Activated CD4-positive, alpha-beta T cell treated with anti-CD3 and anti-CD28 coated beads, Interleukin-2, Interleukin-6, amounts not matched to agents 100 ng/mL and 50 ng/mL, durations not matched to agents 16 hours and 8 hours (primary cell): ENCODE data around the gene RAP1GAP2.

Source experiments
- DNase-seq: peaks from one replicate; pipeline ENCODE4 v3.0.0-alpha.2; 2020

The RAP1GAP2 gene

DNA sequence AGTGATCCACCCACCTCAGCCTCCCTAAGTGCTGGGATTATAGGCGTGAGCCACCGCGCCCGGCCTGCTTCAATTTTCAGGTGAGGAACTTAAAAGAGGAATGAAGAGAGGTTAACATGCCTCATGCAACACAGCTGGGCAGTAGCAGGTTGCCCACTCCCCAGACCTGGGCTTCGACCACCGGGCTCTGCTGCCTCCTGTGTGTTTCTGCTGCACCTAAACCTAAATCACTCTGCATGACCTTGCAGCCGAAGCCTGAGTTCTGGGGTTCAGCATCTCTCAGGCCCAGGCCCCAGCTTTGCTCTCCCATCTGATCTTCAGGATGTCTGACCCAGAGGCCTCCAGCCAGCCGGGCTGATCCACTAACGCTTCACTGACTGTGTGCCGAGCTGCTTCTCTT is 154.6 kb downstream of the RAP1GAP2 start:
- DNase-seq: no peak

DNA sequence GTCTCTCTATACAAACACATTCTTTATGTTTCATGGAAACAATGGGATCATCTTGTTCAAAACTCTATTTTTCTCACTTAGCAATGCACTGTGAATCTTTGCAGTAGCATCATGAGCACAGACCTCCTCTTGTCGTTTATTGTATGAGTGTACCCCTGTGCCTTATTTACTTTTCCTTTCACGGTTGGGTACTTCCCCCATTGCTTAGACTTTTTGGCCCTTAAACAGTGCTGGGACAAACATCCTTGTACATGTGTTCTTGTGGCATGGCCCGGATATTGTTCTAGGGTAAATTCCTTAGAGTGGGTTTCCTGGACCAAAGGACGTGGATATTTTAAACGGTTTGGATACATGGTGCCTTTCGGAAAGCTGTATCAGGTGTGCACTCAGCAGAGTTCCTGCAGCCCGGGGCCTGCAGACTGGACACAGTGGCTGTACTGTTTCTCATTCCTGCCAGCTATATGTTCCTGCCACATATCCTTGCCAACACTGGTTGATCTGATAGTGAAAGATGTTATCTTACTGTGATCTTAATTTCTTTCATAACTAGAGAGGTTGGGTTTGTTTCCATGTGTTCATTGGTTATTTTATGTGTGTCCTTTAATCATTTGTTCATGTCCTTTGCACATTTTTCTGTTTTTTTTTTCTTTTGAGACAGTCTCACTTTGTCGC is 156.1 kb downstream of the RAP1GAP2 start:
- no peak for DNase-seq

DNA sequence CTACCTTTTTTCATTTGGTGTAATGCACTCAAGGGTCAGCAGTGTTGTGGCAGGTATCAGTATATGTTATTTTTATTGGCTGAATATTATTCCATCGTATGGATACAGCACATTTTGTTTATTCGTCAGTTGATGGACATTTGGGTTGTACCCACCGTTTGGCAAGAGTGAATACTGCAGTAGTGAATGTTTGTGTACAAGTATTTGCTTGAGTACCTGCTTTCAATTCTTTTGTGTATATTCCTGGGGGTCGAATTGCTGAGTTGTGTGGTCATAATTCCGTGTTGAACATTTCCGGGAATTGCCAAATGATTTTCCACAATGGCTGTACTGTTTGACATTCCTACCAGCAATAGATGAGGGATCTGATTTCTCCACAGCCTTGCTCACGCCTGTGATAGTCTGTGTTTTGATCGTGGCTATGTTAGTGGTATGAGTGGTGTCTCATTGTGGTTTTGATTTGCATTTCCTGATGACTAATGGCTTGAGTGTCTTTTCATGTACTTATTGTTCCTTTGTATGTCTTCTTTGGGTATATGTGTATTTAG is 158.7 kb downstream of the RAP1GAP2 start:
- peak; percentile 44 for DNase-seq

DNA sequence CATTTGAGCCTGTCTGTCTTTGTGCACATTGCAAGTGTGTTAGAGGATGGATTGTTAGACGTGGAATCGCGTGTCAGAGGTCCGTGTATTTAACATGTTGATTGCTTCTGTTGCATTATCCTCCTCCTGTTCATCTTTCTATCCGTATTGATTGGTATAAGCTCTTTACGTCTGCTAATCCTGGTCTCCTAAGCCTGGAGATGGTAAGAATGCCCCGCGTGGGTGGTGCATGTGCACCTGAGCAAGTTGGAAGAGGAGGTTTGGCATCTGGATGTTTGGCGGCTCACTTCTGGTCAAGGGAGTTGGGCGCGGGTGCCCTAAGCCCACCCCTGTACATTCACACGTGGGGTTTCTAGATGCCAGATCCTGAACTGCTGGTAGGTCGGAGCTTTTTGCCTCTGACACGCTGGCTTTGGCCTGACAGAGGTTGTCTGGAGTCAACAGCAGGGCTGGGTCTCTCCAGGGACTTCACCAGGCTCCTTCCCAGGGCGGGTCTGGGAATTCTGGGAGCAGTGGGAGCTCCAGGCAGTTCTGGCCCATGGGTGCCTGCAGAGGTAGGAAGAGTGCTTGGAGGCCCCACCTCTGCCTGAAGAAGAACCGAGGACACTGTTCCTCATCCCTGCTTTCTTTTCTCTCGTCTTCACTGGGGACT is 159.8 kb downstream of the RAP1GAP2 start:
- DNase-seq: no peak

DNA sequence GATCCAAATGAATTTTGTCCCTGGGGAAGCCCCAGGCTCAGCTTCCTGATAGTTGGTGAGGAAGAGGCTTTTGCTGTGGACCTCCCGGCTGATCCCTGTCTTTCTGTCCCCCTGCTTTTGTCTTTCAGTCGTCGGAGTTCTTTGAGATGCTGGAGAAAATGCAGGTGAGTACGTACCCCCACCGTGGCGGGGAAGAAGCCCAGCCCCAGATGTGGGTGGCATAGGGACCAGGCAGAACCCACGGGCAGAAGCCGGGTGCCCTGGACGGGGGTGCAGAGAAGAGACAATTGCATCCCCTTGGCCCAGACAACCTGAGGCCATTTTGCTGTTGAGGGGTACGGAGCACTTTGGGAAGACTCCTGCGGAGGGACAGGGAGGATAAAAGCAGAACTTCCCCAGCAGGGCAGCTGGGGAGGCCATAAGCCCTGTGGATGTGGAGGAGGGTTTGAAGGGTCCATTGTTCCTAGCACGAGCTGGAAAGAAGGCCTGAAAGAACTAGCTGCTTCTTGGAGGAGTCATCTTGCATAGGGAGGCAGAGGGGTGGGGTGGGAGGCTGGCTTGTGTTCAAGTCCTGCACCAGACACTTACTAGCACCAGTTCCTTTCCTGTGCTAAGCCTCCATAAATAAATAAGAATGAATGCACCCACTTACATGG is 161.5 kb downstream of the RAP1GAP2 start:
- DNase-seq: no peak

DNA sequence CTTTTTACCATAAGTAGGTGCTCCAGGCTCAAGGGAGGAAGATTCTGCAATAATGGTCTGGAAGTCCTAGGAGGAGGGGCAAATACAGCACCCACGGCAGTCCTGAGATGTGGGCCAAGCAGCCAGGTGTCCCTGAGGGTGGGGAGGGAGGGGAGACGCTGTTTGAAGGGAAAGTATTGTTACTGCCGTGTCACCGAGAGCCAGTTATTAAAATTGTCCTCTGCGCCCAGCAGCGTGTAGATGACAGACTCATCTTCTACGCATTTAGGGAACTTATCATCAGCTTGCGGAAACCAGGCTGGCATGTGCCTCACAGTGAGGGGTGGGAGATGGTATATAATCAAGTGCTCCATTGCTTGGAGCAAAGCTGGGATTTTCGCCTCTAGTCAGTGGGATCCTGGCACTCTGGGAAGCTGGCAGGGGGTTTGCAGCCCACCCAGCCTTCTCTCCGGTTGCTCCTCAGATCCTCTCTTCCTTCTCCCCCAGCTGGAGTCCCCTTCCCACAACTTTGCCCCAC is 162.5 kb downstream of the RAP1GAP2 start:
- DNase-seq: no peak

DNA sequence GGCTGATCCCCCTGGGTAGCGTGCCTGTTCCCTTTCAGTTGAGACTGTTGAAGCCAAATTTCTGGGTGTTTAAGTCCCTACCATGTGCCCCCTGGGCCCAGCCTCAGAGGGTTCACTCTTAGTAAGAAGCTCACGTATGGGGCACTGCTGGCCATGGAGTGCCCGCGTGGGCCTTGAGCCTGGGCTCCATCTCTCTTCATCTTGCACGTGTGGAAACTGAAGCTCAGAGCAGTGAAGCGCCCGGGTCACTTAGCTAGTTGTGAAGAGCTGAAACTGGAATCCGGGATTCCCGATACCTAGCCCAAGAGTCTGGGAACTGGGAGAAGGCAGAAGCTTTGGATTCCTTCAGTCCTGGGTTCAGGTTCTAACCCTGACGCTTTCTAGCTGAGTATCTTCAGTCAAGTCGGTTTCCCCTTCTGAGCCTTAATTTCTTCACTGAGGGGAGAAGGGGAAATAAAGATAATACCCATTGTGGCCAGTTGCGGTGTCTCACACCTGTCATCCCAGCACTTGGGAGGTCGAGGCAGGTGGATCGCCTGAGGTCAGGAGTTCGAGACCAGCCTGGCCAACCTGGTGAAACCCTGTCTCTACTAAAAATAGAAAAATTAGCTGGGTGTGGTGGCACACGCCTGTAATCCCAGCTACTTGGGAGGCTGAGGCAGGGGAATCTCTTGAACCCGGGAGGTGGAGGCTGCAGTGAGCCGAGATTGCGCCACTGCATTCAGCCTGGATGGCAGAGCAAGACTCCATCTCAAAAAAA is 163.3 kb downstream of the RAP1GAP2 start:
- DNase-seq: no peak

DNA sequence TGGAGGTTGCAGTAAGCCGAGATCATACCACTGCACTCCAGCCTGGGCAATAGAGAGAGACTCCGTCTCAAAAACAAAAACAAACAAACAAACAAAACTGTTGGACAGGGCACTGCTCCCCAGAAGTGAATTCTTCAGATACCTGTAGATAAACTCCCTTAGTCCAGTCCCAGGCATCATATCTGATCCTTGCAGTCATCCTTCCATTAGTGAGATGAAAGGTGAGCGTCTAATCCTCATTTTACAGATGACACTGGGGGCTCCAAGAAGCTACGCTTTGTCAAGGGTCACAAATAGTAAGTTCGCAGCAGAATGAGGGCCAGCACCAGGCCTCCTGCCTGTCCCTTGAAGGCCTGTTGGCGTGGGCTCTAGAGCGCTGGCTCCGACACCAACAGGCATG is 165.2 kb downstream of the RAP1GAP2 start:
- no peak for DNase-seq

DNA sequence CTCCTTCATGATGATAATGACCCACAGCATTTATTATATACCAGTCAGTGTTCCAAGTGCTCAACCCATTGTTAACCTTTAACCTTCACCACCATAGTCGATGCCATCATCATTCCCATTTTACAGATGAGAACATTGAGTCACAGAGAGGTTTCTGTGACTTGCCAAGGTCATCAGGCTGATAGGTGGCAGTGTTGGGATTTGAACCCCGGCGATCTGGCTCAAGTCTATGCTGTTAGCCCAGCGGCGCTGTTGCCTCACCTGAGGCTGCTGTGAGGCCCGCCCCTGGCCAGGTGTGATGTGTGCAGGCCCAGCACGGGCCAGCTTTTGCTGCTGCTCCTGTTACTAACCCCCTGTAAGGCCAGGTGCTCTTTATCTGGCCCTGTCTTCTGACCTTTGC is 166.0 kb downstream of the RAP1GAP2 start:
- DNase-seq: no peak

DNA sequence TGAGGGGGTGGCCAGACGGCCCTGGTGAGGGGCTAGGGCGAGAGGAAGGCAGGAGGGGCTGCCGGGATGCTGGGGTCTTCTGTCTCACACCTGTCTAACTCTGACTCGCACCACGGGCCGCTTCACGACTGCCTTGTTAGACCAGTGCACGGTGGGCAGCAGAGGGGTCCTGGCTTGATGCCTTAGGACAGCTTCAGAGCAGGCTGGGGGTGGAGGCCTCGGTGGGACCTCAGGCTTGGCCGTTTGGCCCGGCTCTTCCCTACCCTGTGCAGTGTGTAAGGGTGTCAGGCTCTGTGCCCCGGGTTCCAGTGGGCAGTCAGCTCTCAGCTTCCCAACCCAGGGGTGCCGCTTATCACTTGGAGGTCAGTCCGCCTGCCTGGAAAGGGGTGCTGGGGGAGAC is 166.5 kb downstream of the RAP1GAP2 start:
- no peak for DNase-seq

DNA sequence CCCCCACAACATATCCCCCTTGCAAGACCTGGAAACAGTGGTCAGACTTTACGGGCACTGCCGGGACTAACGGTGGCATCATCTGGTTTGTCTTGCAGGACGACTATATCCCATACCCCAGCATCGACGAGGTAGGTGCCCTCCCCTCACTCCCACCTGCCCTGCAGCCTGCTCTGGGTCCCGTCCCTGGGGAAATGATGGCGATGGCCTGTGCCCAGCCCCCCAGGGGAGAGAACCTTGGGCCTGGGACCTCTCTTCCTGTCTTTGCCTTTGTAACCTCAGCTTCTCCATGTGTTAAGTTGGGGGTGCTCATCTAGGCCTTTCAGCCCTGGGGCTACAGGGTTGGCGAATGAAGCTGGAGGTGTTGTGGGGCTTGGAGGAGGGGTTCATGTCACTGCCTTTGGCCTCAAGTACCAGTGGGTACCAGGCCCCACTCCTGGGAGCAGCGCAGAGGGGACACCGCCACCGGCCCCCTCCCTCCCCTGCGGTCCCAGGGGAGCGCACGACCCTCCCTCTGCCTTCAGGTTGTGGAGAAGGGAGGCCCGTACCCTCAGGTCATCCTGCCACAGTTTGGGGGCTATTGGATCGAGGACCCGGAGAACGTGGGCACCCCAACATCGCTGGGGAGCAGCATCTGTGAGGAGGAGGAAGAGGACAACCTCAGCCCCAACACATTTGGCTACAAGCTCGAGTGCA is 167.2 kb downstream of the RAP1GAP2 start:
- DNase-seq: no peak

DNA sequence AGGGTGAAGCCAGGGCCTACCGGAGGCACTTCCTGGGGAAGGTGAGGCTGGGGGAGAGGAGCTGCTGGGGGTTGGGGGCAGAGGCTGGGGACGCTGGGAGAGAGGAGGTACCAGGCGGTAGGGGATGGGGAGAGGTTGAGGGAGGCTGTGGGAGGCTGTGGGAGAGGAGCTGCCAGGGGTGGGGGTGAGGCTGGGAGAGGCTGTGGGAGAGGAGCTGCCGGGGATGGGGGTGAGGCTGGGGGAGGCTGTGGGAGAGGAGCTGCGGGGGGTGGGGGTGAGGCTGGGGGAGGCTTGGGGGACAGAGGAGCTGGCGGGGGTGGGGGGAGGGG is 167.8 kb downstream of the RAP1GAP2 start:
- DNase-seq: no peak

DNA sequence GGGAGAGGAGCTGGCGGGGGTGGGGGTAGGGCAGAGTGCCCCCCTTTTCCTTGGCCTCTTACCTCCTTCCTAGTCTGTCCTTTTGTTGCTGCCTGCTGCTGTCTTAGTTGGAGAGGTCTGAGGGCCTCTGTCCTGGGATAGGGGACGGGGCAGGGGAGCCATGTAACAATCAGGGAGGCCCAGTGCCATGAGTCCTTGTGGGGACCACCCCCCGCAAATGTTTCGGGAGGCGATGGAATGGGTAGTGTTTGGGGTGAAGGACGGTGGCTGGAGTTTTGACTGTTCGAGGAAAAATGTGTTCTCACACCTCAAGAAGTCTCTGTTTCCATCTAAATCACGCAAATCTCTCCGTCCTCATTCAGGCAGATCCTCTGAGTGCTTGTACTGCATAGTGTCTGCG is 168.1 kb downstream of the RAP1GAP2 start:
- DNase-seq: no peak

DNA sequence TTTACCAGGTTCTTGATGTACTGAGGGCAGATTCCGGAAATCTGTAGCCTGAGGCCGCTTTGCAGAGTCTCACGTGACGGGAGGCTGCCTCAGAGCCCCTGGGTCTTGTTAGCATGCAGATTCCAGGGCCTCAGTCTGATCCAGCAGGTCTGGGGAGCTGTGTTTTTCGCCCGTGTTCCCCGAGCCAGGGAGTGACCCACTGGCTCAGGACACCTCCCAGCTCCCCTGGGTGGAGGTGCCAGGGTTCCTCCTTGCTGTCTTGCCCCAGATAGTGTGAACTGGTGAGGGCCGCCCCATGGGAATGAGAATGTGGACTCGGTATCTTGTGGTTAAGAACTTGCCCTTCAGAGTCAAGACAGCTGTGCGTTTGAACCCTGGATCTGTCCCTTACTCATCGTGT is 168.6 kb downstream of the RAP1GAP2 start:
- no peak for DNase-seq

DNA sequence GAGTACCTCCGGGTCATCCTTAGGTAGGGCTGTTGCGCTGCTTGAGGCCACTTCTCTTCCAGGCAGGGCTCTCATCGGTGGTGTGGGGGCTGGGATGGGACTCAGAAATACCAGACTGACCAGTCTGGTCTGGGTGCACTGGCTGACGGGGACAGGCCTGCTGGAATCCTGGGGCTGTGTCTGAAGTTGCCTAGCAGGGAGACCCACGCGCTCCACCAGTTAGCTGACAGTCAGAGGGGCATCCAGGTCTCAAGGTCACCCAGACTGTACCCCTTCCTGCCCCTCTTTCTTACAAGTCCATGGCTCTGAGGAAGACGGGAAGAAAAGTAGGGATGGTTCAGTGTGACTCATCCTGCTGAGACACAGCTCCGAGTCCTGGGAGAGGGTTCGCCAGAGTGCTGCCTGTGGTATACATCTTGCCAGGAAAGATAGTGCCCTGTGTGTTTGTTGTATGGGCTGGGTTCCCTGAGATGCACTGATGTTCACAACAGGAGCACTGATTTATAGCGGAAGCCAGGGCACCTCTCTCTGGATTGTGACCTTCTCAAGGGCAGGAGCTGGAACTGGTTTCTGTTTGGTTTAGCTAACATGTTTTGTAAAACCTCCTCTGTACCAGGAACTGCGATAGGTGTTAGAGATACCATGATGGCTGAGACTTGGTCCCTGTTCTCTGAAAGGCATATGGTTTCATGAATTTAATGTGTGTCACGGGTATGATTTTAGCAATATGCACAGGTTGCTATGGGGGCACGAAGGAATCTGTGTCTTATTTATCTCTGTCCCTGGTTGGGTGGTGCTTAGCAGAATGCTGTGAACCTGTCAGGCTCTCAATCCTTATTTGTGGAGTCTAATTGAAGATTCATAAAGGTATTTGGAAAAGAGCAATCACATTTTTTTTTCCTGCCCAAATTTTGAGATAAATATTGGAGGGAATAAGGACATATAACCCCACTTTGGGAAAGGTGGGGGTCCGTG is 169.7 kb downstream of the RAP1GAP2 start:
- DNase-seq: no peak

DNA sequence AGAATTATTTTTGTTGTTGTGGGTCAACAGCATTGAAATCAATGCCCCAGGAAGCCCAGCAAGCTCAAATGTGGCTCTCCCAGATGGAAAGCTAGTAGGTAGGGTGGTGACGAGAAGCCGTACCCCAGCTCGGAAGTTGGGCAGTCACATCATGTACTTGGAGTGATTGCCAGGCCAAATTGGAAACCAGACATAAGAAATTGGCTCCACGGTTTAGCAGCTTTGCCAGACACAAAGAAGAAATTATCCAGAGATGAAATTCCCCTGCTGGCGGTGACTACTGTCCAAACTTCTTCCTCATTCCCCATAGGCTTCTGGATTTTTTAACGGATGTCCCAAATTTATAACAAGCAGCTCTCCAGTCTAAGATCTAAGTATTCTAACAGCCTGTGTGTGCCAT is 171.3 kb downstream of the RAP1GAP2 start:
- no peak for DNase-seq

DNA sequence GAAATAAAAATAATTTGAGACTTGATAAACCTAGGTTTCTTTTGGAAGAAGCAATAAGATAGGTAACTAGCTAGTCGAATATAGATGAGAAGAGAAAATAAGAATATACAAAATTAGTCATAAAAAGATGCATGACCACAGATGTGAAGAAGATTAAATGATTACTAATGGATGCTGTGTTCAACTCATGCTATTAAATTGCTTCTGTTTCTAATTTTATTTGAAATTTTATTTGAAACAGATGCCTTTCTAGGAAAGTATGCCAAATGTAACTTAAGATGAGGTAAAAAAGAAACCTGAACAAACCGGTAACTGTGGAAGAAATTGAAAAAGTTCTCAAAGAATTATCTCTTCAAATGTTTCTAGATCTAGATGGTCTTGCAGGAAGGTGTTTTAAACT is 175.6 kb downstream of the RAP1GAP2 start:
- DNase-seq: no peak

DNA sequence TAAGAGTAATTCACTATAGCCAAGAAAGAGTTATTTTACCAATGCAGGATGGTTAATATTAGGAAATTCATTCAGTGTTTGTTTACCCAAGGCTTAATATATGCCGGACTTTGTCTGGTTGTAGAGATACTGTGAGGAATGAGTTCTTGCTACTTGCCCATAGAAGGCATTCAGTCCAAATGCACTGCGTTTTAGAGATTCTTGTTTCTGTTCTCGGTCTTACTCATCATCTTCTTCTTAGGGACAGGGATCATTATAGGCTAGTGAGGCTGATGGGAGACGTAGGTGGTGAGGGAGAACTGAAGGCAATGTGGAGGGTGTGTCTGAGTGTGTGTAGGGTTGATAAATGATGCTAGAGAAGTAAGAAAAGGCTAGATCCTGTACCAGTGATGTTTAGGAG is 176.5 kb downstream of the RAP1GAP2 start:
- no peak for DNase-seq

DNA sequence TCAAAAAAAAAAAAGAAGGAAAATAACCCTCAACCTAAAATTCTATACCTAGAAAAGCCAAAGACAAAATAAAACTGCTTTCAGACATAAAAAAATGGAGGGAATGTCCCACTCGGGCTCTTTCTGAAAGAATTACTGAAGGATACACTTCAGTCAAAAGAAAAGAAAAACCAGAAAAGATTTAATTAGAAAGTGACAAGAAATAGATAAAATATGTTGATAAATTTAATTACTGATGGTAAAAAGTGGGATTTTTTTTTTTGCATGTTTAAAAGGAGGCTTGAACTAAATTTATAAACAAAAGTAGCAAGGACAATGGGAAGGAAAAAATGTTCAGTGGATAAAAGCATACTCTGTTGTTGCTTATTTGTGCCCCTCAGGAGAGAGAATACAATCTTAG is 178.1 kb downstream of the RAP1GAP2 start:
- DNase-seq: no peak

DNA sequence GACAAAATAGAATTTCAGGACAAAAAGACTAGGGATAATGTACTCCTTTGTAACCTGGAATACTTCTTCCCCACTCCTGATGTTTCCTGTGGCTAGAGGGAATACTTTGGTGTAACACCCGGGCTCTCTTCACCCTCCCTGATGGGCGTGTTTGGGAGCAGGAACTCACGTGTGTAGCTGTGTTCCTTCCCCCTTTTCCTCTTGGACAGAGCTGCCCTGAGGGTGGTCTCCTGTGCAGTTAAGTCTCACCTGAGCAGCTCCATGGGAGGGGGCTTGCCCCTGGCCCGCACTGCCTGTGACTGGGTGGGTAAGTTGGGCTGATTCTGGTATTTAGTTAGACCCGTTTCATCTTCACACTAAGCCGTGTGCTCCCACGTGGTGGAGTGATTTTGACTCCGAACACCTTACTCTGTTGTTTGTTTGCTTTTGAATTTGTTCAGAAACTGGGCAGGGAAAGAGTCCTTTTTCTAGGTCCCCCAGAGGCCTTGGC is 179.3 kb downstream of the RAP1GAP2 start:
- no peak for DNase-seq

DNA sequence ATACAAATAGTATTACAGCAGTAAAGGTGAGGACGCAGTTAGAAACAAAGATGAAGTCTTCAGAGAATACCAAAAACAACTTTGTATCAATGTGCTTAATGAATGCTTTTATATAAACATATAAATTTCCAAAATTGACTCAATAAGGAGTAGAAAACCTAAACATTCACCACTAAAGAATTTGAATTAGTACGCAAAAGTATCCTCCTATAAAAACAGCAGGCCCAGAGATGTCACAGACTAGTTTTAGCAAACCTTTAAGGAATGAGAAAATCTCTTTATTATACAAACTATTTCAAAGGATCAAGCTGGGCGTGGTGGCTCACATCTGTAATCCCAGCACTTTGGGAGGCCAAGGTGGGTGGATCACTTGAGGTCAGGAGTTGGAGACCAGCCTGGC is 180.9 kb downstream of the RAP1GAP2 start:
- DNase-seq: no peak
